Gastroesophageal sphincter (tissue), 4 donors: ENCODE results near the gene GNGT1. TPM values are rescaled to one million over a fixed set of nuclear protein-coding genes. Genes with fewer than 3 reads are reported as not detected.
"Not testable (repeated sequence)": the region's sequence is repeated elsewhere in the genome, so short reads cannot be mapped to it uniquely, and the experiment has no call there.

Experiments
- ATAC-seq: fragments of 150-250 bp; one replicate; pipeline ENCODE4 v1.9.1; 2016; ENCODE audit warnings: mild to moderate bottlenecking, moderate library complexity
- H3K27ac ChIP-seq, 4 donors: fragments of 200-600 bp; sonication (generic) in 3 of 4; 1 replicate in 3 of 4; 2 replicates in 1 of 4; pipeline ENCODE4 v1.5.1; 2016 to 2019
- H3K27me3 ChIP-seq: fragments of 200-600 bp; sonication (generic); one replicate; pipeline ENCODE4 v1.5.1; 2019
- H3K36me3 ChIP-seq, 2 donors: fragments of 200-600 bp; sonication (generic); one replicate each; pipeline ENCODE4 v1.5.1; 2019; ENCODE audit warnings: control low read depth in 1 of 2
- H3K4me1 ChIP-seq, 3 donors: fragments of 200-600 bp; sonication (generic); 1 replicate in 2 of 3; 2 replicates in 1 of 3; pipeline ENCODE4 v1.5.1; 2016 to 2019; ENCODE audit warnings: control low read depth in 2 of 3
- H3K4me3 ChIP-seq, 2 donors: fragments of 200-600 bp; sonication (generic); one replicate each; pipeline ENCODE4 v1.5.1; 2019; ENCODE audit warnings: mild to moderate bottlenecking in 1 of 2, moderate library complexity in 1 of 2
- H3K9me3 ChIP-seq, 3 donors: fragments of 200-600 bp; sonication (generic); one replicate each; pipeline ENCODE4 v1.5.1; 2017 to 2019; ENCODE audit warnings: control low read depth in 2 of 3
- EP300 ChIP-seq: sonication (generic); formaldehyde crosslinking; IDR thresholded peaks from one replicate; pipeline ENCODE4 v1.6.1; 2017; ENCODE audit warnings: antibody characterized with exemption, mild to moderate bottlenecking
- POLR2A ChIP-seq, 2 donors: fragments of 450-650 bp; IDR thresholded peaks; one replicate each; pipeline ENCODE4 v1.6.1; 2017; ENCODE audit warnings: antibody characterized with exemption in 2 of 2, mild to moderate bottlenecking in 2 of 2, moderate library complexity in 1 of 2
- POLR2AphosphoS5 ChIP-seq: sonication (generic); formaldehyde crosslinking; IDR thresholded peaks from one replicate; pipeline ENCODE4 v1.6.1; 2017; ENCODE audit warnings: antibody characterized with exemption
- WGBS, 2 donors: methylation state at CpG; one replicate each; pipeline ENCODE4 v1.1.5; 2018; ENCODE audit warnings: low coverage in 1 of 2; 5-methylcytosine and 5-hydroxymethylcytosine counted together
- total RNA-seq, 4 donors: library from RNA; depleted of rRNA; stranded (reverse); fragments of >200 nt; gene quantifications; one replicate each; pipeline ENCODE4 v1.1.0, GENCODE V29; 2016
- TF ChIP-seq, protein P1 (sequence below), 4 experiments: fragments of 200-600 bp in 2 of 4; fragments of 450-650 bp in 2 of 4; sonication (generic) in 1 of 4; IDR thresholded peaks; one replicate each; pipeline ENCODE4 v1.5.1; 2017 to 2019; ENCODE audit warnings: antibody characterized with exemption in 4 of 4, mild to moderate bottlenecking in 2 of 4, moderate library complexity in 2 of 4

The GNGT1 gene
- total RNA-seq, 4 donors from 2014 or later: not detected

DNA sequence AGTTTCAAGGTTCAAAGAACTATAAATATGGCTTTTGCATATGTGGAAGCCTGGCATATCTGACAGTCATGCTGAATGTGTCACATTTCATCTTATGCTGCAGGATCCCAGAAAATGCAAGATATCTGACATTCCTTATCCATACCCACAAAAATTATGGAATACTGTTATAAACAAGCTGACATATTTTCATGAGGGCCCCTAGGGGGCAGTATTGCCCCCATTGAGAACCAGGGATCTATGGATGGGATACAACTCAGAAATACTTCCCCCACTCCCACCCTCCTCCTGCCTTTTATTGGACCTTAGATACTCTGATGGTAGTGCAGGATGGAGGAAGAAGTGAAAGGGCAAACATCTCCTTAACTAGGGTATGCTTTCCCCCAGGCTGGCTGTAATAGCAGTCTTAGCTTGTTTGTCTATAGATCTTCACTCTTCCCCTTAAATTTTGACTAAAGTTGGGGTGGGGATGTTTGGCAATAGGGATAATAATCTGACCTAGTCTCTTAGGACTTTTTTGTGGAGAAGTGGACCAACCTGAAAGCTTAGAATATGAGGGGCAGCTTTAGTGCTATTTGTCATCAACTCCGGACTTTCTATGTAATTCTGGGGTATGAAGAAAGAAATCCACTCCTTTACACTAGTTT, 3.5 kb upstream of the GNGT1 start:
- Histone ChIP-seq H3K4me3 (no peak overlapping the region), H3K9me3 (no peaks in the 10 kb centered on the region), H3K36me3 (no peaks in the 10 kb centered on the region), H3K27me3 (no peaks in the 10 kb centered on the region), H3K27ac (no peak overlapping the region), H3K4me1 (no peaks in the 10 kb centered on the region)
- TF ChIP-seq, protein P1, sequence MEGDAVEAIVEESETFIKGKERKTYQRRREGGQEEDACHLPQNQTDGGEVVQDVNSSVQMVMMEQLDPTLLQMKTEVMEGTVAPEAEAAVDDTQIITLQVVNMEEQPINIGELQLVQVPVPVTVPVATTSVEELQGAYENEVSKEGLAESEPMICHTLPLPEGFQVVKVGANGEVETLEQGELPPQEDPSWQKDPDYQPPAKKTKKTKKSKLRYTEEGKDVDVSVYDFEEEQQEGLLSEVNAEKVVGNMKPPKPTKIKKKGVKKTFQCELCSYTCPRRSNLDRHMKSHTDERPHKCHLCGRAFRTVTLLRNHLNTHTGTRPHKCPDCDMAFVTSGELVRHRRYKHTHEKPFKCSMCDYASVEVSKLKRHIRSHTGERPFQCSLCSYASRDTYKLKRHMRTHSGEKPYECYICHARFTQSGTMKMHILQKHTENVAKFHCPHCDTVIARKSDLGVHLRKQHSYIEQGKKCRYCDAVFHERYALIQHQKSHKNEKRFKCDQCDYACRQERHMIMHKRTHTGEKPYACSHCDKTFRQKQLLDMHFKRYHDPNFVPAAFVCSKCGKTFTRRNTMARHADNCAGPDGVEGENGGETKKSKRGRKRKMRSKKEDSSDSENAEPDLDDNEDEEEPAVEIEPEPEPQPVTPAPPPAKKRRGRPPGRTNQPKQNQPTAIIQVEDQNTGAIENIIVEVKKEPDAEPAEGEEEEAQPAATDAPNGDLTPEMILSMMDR (IDR thresholded peaks at IDR 0.05): peak; percentile 55 to 74 (median 64)
- no peak for TF ChIP-seq POLR2A (IDR thresholded peaks at IDR 0.05)
- 80 to 100% methylated on average over 1 of the region's 1 CpG for WGBS, 2 donors
- peak; percentile 41 for ATAC-seq

DNA sequence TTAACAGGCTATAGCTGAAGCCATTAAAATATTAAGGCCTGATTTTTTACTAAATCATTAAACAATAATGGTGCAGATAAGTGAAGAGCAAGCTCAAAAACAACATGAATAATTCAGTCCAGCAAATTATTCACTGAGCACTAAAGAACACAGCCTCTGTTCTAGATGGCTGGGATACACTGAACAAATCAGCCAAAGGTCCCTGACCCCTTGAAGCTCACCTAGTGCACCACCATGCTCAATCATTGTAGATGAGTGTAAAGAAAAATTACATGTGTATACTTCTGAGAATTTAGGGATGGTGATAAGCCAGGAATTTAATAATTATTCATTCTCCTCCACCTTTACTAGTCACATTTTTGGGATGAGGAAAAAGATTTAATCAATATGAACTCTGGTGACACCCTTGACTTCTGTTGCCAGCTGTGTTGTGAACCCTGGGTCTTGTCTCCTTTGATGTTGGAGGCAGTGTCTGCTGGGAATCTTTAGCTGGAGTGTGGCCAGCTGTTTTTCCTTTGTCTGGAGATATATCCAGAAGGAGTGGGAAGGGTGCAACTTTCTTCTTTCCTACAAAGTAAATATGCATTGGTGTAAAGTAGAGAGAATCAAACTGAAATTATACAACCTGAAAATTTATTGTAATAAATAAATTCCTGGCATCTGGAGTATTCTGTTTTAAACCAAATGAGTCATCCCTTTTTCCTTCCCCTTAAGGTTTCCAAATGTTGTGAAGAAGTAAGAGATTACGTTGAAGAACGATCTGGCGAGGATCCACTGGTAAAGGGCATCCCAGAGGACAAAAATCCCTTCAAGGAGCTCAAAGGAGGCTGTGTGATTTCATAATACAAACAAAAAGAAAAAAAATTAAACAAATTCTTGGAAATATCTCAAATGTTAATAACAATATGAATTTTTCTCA, 4.0 kb downstream of the GNGT1 start:
- WGBS, 2 donors: 0 to 8% methylated on average over 3 of the region's 3 CpGs
- H3K27me3 ChIP-seq: no peaks in the 10 kb centered on the region
- peak; percentile 83 for ATAC-seq
- H3K9me3 ChIP-seq: no peaks in the 10 kb centered on the region
- H3K36me3 ChIP-seq: no peaks in the 10 kb centered on the region
- no peak overlapping the region for H3K4me3 ChIP-seq
- peaks cover 0 to 27% (median 8%) of the 10 kb centered on the region in 3 donors for H3K4me1 ChIP-seq
- no peak for TF ChIP-seq POLR2A (IDR thresholded peaks at IDR 0.05)
- peak; percentile 85 for TF ChIP-seq POLR2AphosphoS5
- H3K27ac ChIP-seq: peak overlapping the region; percentile 39 to 62 (median 50)

DNA sequence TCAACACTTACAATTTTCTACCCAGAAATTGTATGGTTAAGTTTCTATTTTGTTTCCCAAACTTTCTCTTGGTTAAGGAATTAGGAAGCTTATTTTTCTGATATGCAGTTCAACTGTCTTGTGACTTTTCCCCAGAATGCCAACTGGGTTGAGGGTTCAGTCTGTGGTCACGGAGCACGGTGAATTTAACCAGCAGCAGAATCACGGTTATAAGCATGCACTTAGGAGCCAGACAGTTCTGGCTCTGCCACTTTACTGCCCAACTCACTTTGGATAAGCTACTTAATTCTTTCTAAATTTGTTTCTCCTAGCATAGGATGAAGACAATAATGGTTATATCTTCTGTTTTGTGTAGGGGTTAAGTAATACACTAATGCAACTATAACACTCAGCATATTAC, 4.9 kb downstream of the GNGT1 start:
- not testable (repeated sequence) for H3K36me3 ChIP-seq, H3K4me3 ChIP-seq, H3K27me3 ChIP-seq, H3K9me3 ChIP-seq, ATAC-seq
- H3K4me1 ChIP-seq: peaks cover 0 to 34% (median 8%) of the 10 kb centered on the region in 3 donors
- H3K27ac ChIP-seq: peak overlapping the region in 3 of 4 donors; percentile 8 to 62 (median 60)
- no CpG with 5 or more reads among the region's 3 CpGs for WGBS, 2 donors

DNA sequence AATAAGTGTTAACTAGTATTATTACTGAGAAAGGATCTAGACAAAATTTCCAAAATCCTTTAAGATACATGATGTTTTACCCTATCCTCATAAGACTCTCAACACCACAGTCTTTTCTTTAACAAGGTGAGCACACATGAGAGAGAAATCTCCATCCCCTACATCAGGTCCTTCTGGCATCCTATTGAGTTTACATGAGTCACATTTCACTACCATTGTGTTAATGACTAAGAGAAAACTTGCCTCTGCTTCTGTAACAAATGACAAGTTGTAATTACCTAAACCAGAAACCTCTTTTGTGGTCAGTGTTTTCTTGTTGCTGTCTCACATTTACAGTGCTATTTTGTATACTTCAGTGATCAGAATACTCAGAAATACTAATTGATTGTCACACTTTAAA, 5.3 kb downstream of the GNGT1 start:
- not testable (repeated sequence) for ATAC-seq, H3K9me3 ChIP-seq, H3K4me3 ChIP-seq, H3K27me3 ChIP-seq, H3K36me3 ChIP-seq
- H3K4me1 ChIP-seq: peaks cover 0 to 34% (median 8%) of the 10 kb centered on the region in 3 donors
- H3K27ac ChIP-seq: peak overlapping the region in 1 of 4 donors; percentile 60

DNA sequence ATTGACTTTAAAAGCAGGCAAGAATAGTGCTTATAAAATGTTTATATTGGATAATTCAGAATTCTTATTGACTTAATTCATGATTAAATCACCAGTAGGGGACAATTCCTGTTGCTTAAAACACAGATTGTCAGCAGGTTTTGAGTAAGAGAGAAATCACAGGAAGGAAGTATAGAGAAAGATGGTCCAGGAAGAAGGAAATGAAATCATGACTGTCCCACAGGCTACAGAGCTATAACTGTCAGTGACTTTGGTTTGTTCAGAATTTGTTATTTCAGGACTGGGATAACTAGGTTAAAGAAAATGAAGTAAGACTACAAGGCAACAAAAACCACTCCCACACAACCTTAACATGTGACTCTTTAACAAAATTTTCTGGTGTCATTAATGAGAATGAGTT, 6.8 kb downstream of the GNGT1 start:
- Histone ChIP-seq H3K4me1 (peaks cover 0 to 34% (median 8%) of the 10 kb centered on the region in 3 donors), H3K36me3 (no peaks in the 10 kb centered on the region), H3K9me3 (no peaks in the 10 kb centered on the region), H3K27ac (peak overlapping the region in 2 of 4 donors; percentile 67 to 72), H3K4me3 (no peak overlapping the region), H3K27me3 (no peaks in the 10 kb centered on the region)
- TF ChIP-seq POLR2AphosphoS5 (no peak), POLR2A (IDR thresholded peaks at IDR 0.05) (no peak), EP300 (no peak)
- TF ChIP-seq, protein P1 (IDR thresholded peaks at IDR 0.05): no peak
- no peak for ATAC-seq

DNA sequence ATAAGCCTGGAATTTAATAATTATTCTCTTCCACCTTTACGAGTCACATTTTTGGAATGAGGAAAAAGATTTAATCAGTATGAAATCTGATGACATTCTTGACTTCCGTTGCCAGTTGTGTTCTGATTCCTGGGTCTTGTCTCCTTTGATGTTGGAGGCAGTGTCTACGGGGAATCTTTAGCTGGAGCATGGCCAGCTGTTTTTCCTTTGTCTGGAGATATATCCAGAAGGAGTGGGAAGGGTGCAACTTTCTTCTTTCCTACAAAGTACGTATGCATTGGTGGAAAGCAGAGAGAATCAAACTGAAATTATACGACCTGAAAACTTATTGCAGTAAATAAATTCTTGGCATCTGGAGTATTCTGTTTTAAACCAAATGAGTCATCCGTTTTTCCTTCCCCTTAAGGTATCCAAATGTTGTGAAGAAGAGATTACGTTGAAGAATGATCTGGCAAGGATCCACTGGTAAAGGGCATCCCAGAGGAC, 8.3 kb downstream of the GNGT1 start:
- peak; percentile 28 for ATAC-seq
- H3K36me3 ChIP-seq: no peaks in the 10 kb centered on the region
- H3K4me3 ChIP-seq: no peak overlapping the region
- peak overlapping the region in 3 of 4 donors; percentile 67 to 72 (median 69) for H3K27ac ChIP-seq
- H3K9me3 ChIP-seq: no peaks in the 10 kb centered on the region
- peaks cover 0 to 34% (median 8%) of the 10 kb centered on the region in 3 donors for H3K4me1 ChIP-seq
- TF ChIP-seq POLR2AphosphoS5 (peak; percentile 62), EP300 (no peak)
- 8 to 25% methylated on average over 7 of the region's 7 CpGs for WGBS, 2 donors
- H3K27me3 ChIP-seq: no peaks in the 10 kb centered on the region

DNA sequence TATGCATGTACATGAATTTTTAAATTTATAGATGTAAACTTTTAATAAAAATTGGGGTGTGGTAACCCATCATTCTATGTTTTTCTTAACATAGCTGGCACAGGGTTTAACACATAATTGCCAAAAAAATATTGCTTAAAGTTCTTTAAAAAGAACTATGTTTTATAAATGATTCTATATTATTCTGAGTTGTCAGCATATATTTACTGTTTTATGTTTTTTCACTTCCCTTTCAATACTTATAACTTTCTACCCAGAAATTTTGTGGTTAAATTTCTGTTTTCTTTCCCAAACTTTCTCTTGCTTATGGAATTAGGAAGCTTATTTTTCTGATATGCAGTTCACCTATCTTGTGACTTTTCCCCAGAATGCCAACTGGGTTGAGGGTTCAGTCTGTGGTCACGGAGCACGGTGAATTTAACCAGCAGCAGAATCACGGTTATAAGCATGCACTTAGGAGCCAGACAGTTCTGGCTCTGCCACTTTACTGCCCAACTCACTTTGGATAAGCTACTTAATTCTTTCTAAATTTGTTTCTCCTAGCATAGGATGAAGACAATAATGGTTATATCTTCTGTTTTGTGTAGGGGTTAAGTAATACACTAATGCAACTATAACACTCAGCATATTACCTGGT, 9.0 kb downstream of the GNGT1 start:
- peak overlapping the region in 2 of 4 donors; percentile 35 to 67 for H3K27ac ChIP-seq
- not testable (repeated sequence) for H3K9me3 ChIP-seq, H3K4me3 ChIP-seq, H3K27me3 ChIP-seq, H3K36me3 ChIP-seq, ATAC-seq
- WGBS, 2 donors: no CpG with 5 or more reads among the region's 3 CpGs
- H3K4me1 ChIP-seq: peaks cover 0 to 31% (median 7%) of the 10 kb centered on the region in 3 donors

DNA sequence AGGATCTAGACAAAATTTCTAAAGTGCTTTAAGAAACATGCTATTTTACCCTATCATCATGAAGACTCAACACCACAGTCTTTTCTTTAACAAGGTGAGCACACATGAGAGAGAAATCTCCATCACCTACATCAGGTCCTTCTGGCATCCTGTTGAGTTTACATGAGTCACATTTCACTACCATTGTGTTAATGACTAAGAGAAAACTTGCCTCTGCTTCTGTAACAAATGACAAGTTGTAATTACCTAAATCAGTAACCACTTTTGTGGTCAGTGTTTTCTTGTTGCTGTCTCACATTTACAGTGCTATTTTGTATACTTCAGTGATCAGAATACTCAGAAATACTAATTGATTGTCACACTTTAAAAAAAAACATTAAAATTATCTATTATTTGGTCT, 9.5 kb downstream of the GNGT1 start:
- not testable (repeated sequence) for H3K27me3 ChIP-seq, H3K4me3 ChIP-seq, H3K36me3 ChIP-seq, ATAC-seq, H3K9me3 ChIP-seq
- H3K27ac ChIP-seq: peak overlapping the region in 2 of 4 donors; percentile 35 to 67
- peaks cover 0 to 31% (median 4%) of the 10 kb centered on the region in 3 donors for H3K4me1 ChIP-seq

DNA sequence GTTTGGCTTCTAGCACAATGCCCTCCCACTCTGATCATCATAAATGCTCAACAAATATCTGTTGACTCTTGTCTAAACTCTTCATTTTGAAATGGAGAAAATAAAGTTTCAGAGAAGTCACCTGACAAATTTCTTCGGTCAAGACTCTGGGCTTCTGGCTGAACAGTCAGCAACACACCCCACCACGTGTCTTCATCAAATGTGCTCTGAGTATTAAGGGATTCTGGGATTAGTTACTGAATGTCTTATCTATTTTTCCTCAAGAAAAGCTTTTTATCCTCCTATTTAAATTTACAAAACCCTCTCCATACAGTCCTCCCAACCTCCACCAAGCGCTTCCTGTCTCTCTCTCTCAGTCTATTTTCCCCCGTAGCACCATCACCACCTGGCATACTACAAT, 9.9 kb downstream of the GNGT1 start:
- not testable (repeated sequence) for ATAC-seq, H3K4me3 ChIP-seq, H3K9me3 ChIP-seq, H3K27me3 ChIP-seq, H3K36me3 ChIP-seq
- WGBS, 2 donors: 82 to 84% methylated on average over 4 of the region's 4 CpGs
- Histone ChIP-seq H3K4me1 (peaks cover 0 to 33% (median 4%) of the 10 kb centered on the region in 3 donors), H3K27ac (peak overlapping the region in 2 of 4 donors; percentile 35 to 67)
